Mucosa of descending colon (tissue), 3 donors: Measurements from ENCODE around the gene ABCA12. TPM values are rescaled to one million over a fixed set of nuclear protein-coding genes. Genes with fewer than 3 reads are reported as not detected.
"Not testable (repeated sequence)": the region's sequence is repeated elsewhere in the genome, so short reads cannot be mapped to it uniquely, and the experiment has no call there.

Experiments
- ATAC-seq: fragments of 200-7000 bp; cut with Tn5 transposase; one replicate; pipeline ENCODE4 v1.9.1; 2020; ENCODE audit warnings: mild to moderate bottlenecking, moderate library complexity
- DNase-seq, 3 donors: peaks; one replicate each; pipeline ENCODE4 v3.0.0-alpha.2; 2020
- H3K36me3 ChIP-seq: fragments of 200-600 bp; one replicate; pipeline ENCODE4 v1.8.0; 2021; ENCODE audit warnings: low read depth, mild to moderate bottlenecking
- H3K4me1 ChIP-seq: fragments of 200-600 bp; one replicate; pipeline ENCODE4 v1.8.0; 2021; ENCODE audit warnings: low read depth, mild to moderate bottlenecking
- H3K4me3 ChIP-seq: fragments of 200-600 bp; one replicate; pipeline ENCODE4 v1.8.0; 2021; ENCODE audit warnings: mild to moderate bottlenecking
- H3K9me3 ChIP-seq: fragments of 200-600 bp; one replicate; pipeline ENCODE4 v1.8.0; 2021; ENCODE audit warnings: mild to moderate bottlenecking
- CTCF ChIP-seq: fragments of 200-600 bp; IDR thresholded peaks from one replicate; pipeline ENCODE4 v1.8.0; 2022; ENCODE audit warnings: antibody characterized with exemption, mild to moderate bottlenecking
- intact Hi-C, 2 donors: fragments of 100-400 bp; cut with DNase I in 1 of 2; cut with micrococcal nuclease in 1 of 2; formaldehyde crosslinking; loops; one replicate each; pipeline versions ENCODE4 v1.11.0 to v1.11.1; 2022; cut with DNase I, micrococcal nuclease
- total RNA-seq, 3 donors: library from RNA; stranded (reverse); fragmentation: NEBNext Ultra II Directional in 2 of 3; extraction: Animal tissue kit (Norgen Biotek cat#: 25700) in 2 of 3; gene quantifications; one replicate each; pipeline versions ENCODE4 v1.2.1 to v1.2.4, GENCODE V29; 2021 to 2023
- donor health status: DM: no; HTN: no; CAD: no; lungs with moderate emphysema.
- donor health status: DM: no; HTN: no; CAD: no.
- donor health status: DM: no; HTN: yes; CAD: no.

Gene ABCA12
- total RNA-seq, 3 donors from 2014 or later: 0.05 to 1.1 TPM; not detected in 1

GRCh38 chr2:215171151-215171550 lies 32.7 kb upstream of the ABCA12 start:
- H3K4me1 ChIP-seq: no peaks in the 10 kb centered on the region
- intact Hi-C loops: no loop called here
- H3K9me3 ChIP-seq: no peaks in the 10 kb centered on the region
- TF ChIP-seq CTCF: no peak
- no peak for ATAC-seq
- H3K36me3 ChIP-seq: no peaks in the 10 kb centered on the region
- H3K4me3 ChIP-seq: no peak overlapping the region
- no peak for DNase-seq

DNA sequence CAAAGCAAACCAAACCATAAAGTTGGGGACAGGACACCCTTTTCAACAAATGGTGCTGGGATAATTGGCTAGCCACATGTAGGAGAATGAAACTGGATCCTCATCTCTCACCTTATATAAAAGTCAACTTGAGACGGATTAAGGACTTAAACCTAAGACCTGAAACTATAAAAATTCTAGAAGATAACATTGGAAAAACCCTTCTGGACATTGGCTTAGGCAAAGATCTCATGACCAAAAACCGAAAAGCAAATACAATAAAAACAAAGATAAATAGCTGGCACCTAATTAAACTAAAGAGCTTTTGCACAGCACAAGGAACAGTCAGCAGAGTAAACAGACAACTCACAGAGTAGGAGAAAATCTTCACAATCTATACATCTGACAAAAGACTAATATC lies 28.1 kb upstream of the ABCA12 start:
- intact Hi-C loops, H3K4me1 ChIP-seq, ATAC-seq: not testable (repeated sequence)

GRCh38 chr2:215163319-215163718 lies 24.9 kb upstream of the ABCA12 start:
- intact Hi-C loops, H3K4me1 ChIP-seq, H3K36me3 ChIP-seq, DNase-seq, H3K9me3 ChIP-seq, H3K4me3 ChIP-seq, ATAC-seq: not testable (repeated sequence)

More for the DNA sequence above, 28.1 kb upstream of the ABCA12 start:
- DNase-seq, H3K9me3 ChIP-seq, H3K4me3 ChIP-seq, H3K36me3 ChIP-seq: not testable (repeated sequence)

GRCh38 chr2:215161301-215161829 lies 22.9 kb upstream of the ABCA12 start:
- intact Hi-C loops: no loop called here
- Histone ChIP-seq H3K4me1 (no peaks in the 10 kb centered on the region), H3K4me3 (no peak overlapping the region), H3K36me3 (no peaks in the 10 kb centered on the region), H3K9me3 (no peaks in the 10 kb centered on the region)
- no peak for TF ChIP-seq CTCF
- ATAC-seq: peak; percentile 15
- no peak for DNase-seq

DNA sequence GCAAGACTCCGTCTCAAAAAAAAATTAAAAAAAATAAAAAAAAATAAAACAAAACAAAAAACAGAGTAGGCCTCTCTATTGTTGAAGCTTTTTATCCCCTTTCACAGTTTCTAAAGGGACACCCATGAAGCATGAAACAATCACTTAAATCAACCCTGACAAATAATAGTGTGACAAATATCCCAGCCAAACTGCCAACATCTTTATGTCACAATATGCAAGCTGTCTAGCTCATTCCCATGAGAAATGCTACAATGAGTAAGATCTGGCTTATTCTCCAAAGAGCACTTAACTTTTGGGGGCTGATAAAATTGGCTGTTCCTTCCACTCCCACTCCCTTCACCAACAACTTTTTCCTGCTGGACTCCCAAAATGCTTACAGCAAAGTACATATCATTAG lies 21.7 kb upstream of the ABCA12 start:
- H3K36me3 ChIP-seq: no peaks in the 10 kb centered on the region
- intact Hi-C loops: no loop called here
- ATAC-seq: no peak
- TF ChIP-seq CTCF: no peak
- DNase-seq: no peak
- H3K4me3 ChIP-seq: no peak overlapping the region
- H3K4me1 ChIP-seq: no peaks in the 10 kb centered on the region
- no peaks in the 10 kb centered on the region for H3K9me3 ChIP-seq

GRCh38 chr2:215156453-215156852 lies 18.0 kb upstream of the ABCA12 start:
- ATAC-seq (no peak), DNase-seq (no peak)
- H3K4me3 ChIP-seq: no peak overlapping the region
- intact Hi-C loops: no loop called here
- TF ChIP-seq CTCF: no peak
- H3K4me1 ChIP-seq: no peaks in the 10 kb centered on the region
- H3K9me3 ChIP-seq: no peaks in the 10 kb centered on the region
- H3K36me3 ChIP-seq: no peaks in the 10 kb centered on the region

DNA sequence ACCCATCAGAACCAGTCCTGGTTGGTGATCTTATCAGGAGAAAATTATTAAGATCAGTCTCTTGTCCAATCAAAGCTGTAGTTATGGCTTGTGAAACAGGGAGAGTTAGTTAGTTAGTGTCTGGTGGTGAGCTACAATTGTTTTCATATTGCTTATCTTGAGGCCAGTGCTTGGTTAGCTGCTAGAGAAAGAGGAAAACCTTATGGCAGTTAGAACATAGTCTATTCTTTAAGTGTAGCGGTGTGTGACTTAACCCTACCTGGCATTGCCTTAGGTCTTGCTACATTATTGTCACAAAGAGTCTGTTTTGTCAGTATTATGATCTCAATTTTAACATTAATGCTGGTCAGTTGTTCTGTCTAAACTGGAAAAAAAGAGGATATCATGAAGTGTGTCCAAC lies 11.5 kb upstream of the ABCA12 start:
- intact Hi-C loops: no loop called here
- H3K9me3 ChIP-seq: no peaks in the 10 kb centered on the region
- no peak overlapping the region for H3K4me3 ChIP-seq
- no peaks in the 10 kb centered on the region for H3K4me1 ChIP-seq
- ATAC-seq: no peak
- no peaks in the 10 kb centered on the region for H3K36me3 ChIP-seq
- DNase-seq: no peak
- no peak for TF ChIP-seq CTCF
